Rectal smooth muscle tissue (tissue), 1 donor: ENCODE data around the gene PPP1CB.

Experiments used
- H3K27ac ChIP-seq: one replicate; pipeline ENCODE4 v1.7.0; 2013; ENCODE audit warnings: low read depth, low read length, inconsistent platforms
- H3K27me3 ChIP-seq: one replicate; pipeline ENCODE4 v1.7.0; 2013; ENCODE audit warnings: low read length; ENCODE audit not compliant: control insufficient read depth, insufficient read depth
- H3K36me3 ChIP-seq: one replicate; pipeline ENCODE4 v1.7.0; 2013; ENCODE audit warnings: low read length; ENCODE audit not compliant: control insufficient read depth, insufficient read depth
- H3K4me1 ChIP-seq: one replicate; pipeline ENCODE4 v1.7.0; 2013; ENCODE audit warnings: low read length; ENCODE audit not compliant: control insufficient read depth, insufficient read depth
- H3K4me3 ChIP-seq: one replicate; pipeline ENCODE4 v1.7.0; 2013; ENCODE audit warnings: low read length
- H3K9ac ChIP-seq: one replicate; pipeline ENCODE4 v1.7.0; 2013; ENCODE audit warnings: low read length

The PPP1CB gene

GRCh38 chr2:28838971-28839370, 87.3 kb downstream of the PPP1CB start:
- Histone ChIP-seq H3K36me3 (no peaks in the 10 kb centered on the region), H3K4me3 (no peak overlapping the region), H3K27me3 (no peaks in the 10 kb centered on the region), H3K9ac (no peak overlapping the region), H3K4me1 (no peaks in the 10 kb centered on the region), H3K27ac (no peak overlapping the region)

- no peak overlapping the region for H3K27ac ChIP-seq
- no peak overlapping the region for H3K9ac ChIP-seq
- H3K4me3 ChIP-seq, result no peak overlapping the region
- H3K4me1 ChIP-seq, result no peaks in the 10 kb centered on the region
- no peaks in the 10 kb centered on the region for H3K36me3 ChIP-seq
- H3K27me3 ChIP-seq, result no peaks in the 10 kb centered on the region
Measured at GRCh38 chr2:28842042-28842441, 90.4 kb downstream of the PPP1CB start.
